Esophagus squamous epithelium (tissue), 5 donors: ENCODE measurements around the gene GMDS. TPM values are rescaled to one million over a fixed set of nuclear protein-coding genes. Genes with fewer than 3 reads are reported as not detected.

Experiments
- DNase-seq: peaks from one replicate; lab custom pipeline; 2025; lab: John Stamatoyannopoulos, UW
- H3K27ac ChIP-seq, 4 donors: fragments of 200-600 bp; sonication (generic); one replicate each; pipeline ENCODE4 v1.5.1; 2016 to 2019; ENCODE audit warnings: mild to moderate bottlenecking in 1 of 4
- H3K27me3 ChIP-seq, 4 donors: fragments of 200-600 bp; sonication (generic); 1 replicate in 3 of 4; 2 replicates in 1 of 4; pipeline versions ENCODE4 v1.5.1 to v1.6.0; 2017 to 2021; ENCODE audit warnings: antibody characterized with exemption in 1 of 4
- H3K36me3 ChIP-seq, 3 donors: fragments of 200-600 bp; sonication (generic); one replicate each; pipeline ENCODE4 v1.5.1; 2016 to 2019
- H3K4me1 ChIP-seq, 3 donors: fragments of 200-600 bp; sonication (generic); one replicate each; pipeline ENCODE4 v1.5.1; 2017 to 2019
- H3K4me3 ChIP-seq, 4 donors: fragments of 200-600 bp; sonication (generic); 1 replicate in 3 of 4; 2 replicates in 1 of 4; pipeline ENCODE4 v1.5.1; 2016 to 2019; ENCODE audit warnings: mild to moderate bottlenecking in 2 of 4, moderate library complexity in 1 of 4
- H3K9me3 ChIP-seq, 3 donors: fragments of 200-600 bp; sonication (generic); one replicate each; pipeline ENCODE4 v1.5.1; 2016 to 2019
- POLR2A ChIP-seq, 4 donors: fragments of 450-650 bp; IDR thresholded peaks; one replicate each; pipeline ENCODE4 v1.6.1; 2017; ENCODE audit warnings: antibody characterized with exemption in 4 of 4, mild to moderate bottlenecking in 4 of 4, moderate library complexity in 3 of 4
- WGBS, 2 donors: methylation state at CpG; one replicate each; pipeline ENCODE4 v1.1.5; 2018; 5-methylcytosine and 5-hydroxymethylcytosine counted together
- intact Hi-C: fragments of 100-400 bp; cut with DNase I; formaldehyde crosslinking; loops from one replicate; pipeline ENCODE4 v1.15.0; 2022
- total RNA-seq, 4 donors: library from RNA; depleted of rRNA; stranded (reverse); fragments of >200 nt; gene quantifications; one replicate each; pipeline ENCODE4 v1.1.0, GENCODE V29; 2016
- TF ChIP-seq, protein P1 (sequence below), 6 experiments: fragments of 450-650 bp in 4 of 6; fragments of 200-600 bp in 2 of 6; sonication (generic) in 2 of 6; IDR thresholded peaks; one replicate each; pipeline ENCODE4 v1.5.1; 2016 to 2019; ENCODE audit warnings: antibody characterized with exemption in 6 of 6, mild to moderate bottlenecking in 4 of 6, moderate library complexity in 4 of 6
- donor health status: DM: yes; HTN: yes; CAD: no.

The GMDS gene
- total RNA-seq, 4 donors from 2014 or later = 17.9 to 58.7 (median 36.7) TPM

DNA sequence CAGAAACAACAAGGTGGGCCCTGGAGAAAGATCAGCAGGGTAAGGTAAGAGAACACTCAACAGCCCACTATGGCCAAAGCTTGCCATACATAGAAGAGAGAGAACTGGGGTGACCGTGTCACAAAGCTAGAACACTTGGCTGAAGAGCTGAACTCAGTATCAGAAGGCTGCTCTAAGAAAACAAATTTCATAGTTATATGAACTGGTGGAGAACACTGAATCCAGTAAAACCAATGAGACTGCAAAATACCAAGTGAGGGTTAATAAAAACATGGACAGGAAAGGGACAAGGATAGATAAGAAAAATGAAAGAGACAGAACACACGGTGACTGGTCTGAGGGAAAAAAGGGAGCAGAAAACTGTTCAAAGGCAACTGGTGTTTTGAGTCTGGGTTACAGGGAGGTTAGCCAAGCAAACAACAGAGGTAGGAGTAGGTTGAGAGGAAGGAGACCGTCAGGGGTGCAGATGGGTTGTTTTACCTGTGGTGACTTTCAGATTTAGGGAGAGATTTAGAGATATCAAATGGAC lies 56.5 kb downstream of the GMDS start:
- DNase-seq = no peak
- WGBS, 2 donors = 75 to 77% methylated on average over 3 of the region's 3 CpGs
- no peaks in the 10 kb centered on the region for H3K4me1 ChIP-seq
- H3K27ac ChIP-seq = no peak overlapping the region
- intact Hi-C loops = no loop called here
- H3K36me3 ChIP-seq = no peaks in the 10 kb centered on the region
- H3K4me3 ChIP-seq = no peak overlapping the region
- no peaks in the 10 kb centered on the region for H3K9me3 ChIP-seq
- no peak for TF ChIP-seq POLR2A (IDR thresholded peaks at IDR 0.05)
- TF ChIP-seq, protein P1, sequence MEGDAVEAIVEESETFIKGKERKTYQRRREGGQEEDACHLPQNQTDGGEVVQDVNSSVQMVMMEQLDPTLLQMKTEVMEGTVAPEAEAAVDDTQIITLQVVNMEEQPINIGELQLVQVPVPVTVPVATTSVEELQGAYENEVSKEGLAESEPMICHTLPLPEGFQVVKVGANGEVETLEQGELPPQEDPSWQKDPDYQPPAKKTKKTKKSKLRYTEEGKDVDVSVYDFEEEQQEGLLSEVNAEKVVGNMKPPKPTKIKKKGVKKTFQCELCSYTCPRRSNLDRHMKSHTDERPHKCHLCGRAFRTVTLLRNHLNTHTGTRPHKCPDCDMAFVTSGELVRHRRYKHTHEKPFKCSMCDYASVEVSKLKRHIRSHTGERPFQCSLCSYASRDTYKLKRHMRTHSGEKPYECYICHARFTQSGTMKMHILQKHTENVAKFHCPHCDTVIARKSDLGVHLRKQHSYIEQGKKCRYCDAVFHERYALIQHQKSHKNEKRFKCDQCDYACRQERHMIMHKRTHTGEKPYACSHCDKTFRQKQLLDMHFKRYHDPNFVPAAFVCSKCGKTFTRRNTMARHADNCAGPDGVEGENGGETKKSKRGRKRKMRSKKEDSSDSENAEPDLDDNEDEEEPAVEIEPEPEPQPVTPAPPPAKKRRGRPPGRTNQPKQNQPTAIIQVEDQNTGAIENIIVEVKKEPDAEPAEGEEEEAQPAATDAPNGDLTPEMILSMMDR (IDR thresholded peaks at IDR 0.05) = no peak
- H3K27me3 ChIP-seq = no peaks in the 10 kb centered on the region

DNA sequence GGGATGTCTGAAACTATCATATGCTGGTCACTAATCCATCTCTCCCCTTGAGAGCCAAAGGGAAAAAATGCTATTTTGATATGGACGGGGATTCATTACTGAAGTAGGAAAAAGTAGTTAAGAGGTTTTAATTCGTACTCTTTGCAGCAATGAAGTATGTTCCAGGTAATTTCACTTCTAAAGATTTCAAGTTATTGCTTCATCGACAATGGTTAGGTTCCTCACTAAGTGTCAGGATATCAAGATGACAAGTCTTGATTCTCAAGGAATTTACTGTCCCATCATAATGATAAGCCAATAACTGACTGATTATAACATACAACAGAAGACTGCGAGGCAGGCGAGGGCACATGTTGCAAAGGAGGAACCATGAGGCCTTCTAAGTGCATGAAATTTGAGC lies 57.0 kb downstream of the GMDS start:
- WGBS, 2 donors = 90 to 91% methylated on average over 5 of the region's 5 CpGs
- intact Hi-C loops = no loop called here
- no peak for DNase-seq
- TF ChIP-seq POLR2A (IDR thresholded peaks at IDR 0.05) = no peak
- TF ChIP-seq, protein P1 (IDR thresholded peaks at IDR 0.05) = no peak
- H3K4me1 ChIP-seq = no peaks in the 10 kb centered on the region
- no peaks in the 10 kb centered on the region for H3K9me3 ChIP-seq
- H3K27ac ChIP-seq = no peak overlapping the region
- H3K27me3 ChIP-seq = no peaks in the 10 kb centered on the region
- H3K4me3 ChIP-seq = no peak overlapping the region
- no peaks in the 10 kb centered on the region for H3K36me3 ChIP-seq

DNA sequence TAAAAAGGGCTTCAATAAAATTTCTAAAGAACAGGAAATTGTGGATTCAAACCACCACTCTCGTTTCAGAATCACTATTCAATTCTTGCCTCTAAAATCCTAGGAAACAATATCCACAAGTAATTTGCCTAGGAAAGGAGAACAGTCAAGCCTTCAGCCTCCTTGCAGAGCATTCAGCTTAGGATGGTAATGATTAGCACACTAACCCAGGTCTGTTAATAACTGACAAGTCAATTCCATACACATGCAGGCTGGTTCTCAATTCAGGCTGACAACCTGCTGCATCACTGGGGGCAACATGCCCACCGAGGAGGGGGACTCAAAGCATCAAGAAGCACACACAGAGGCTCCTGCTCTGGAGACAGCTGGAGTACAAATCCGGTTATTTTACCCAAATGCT lies 57.6 kb downstream of the GMDS start:
- H3K36me3 ChIP-seq = no peaks in the 10 kb centered on the region
- TF ChIP-seq, protein P1 (IDR thresholded peaks at IDR 0.05) = no peak
- TF ChIP-seq POLR2A (IDR thresholded peaks at IDR 0.05) = no peak
- DNase-seq = no peak
- 76 to 84% methylated on average over 2 to 3 of the region's 3 CpGs for WGBS, 2 donors
- intact Hi-C loops = no loop called here
- H3K4me1 ChIP-seq = no peaks in the 10 kb centered on the region
- H3K9me3 ChIP-seq = no peaks in the 10 kb centered on the region
- no peak overlapping the region for H3K27ac ChIP-seq
- H3K4me3 ChIP-seq = no peak overlapping the region
- H3K27me3 ChIP-seq = no peaks in the 10 kb centered on the region

DNA sequence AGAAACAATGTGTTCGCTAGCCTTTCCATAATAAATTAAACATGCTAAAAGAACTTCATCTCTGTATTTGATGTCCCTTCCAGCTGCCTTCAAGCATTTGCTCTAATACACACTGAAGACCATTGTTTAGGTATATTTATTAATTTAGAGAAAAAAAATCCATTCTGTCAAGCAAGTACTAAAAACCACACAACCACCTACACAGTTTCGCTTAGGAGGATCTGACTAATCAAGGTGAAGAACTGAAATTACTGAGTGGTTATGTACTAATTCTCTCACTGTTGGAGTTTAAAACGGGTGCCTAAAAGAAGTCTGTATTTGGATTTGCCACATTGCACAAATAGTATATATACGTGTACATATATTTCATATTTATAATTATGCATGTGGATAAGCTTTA lies 58.9 kb downstream of the GMDS start:
- intact Hi-C loops = no loop called here
- H3K4me3 ChIP-seq = no peak overlapping the region
- H3K9me3 ChIP-seq = no peaks in the 10 kb centered on the region
- WGBS, 2 donors = 76 to 86% methylated on average over 4 of the region's 4 CpGs
- no peaks in the 10 kb centered on the region for H3K36me3 ChIP-seq
- TF ChIP-seq, protein P1 (IDR thresholded peaks at IDR 0.05) = no peak
- no peak for TF ChIP-seq POLR2A (IDR thresholded peaks at IDR 0.05)
- H3K27me3 ChIP-seq = no peaks in the 10 kb centered on the region
- H3K27ac ChIP-seq = no peak overlapping the region
- H3K4me1 ChIP-seq = no peaks in the 10 kb centered on the region
- no peak for DNase-seq

DNA sequence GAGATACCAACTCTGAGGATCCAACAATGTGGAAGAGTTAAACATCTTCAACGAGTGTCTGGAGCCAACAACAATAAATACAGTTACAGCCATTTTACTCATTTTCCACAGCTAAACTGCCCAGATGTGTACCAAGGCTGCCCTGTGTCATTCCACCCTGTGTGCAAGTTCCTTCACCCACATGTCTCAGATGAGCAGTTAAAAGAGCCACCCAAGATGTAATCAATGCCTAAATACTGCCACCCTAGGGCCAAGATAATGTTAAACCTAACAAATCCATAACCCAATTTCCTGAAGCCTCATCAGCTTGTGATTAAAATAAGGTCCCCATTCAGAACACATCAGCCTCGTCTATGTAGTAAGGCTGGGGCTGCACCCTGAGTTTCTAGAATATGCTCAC lies 59.9 kb downstream of the GMDS start:
- no peak overlapping the region for H3K27ac ChIP-seq
- DNase-seq = no peak
- TF ChIP-seq, protein P1 (IDR thresholded peaks at IDR 0.05) = no peak
- no peak for TF ChIP-seq POLR2A (IDR thresholded peaks at IDR 0.05)
- no peak overlapping the region for H3K4me3 ChIP-seq
- intact Hi-C loops = no loop called here
- no peaks in the 10 kb centered on the region for H3K27me3 ChIP-seq
- no peaks in the 10 kb centered on the region for H3K36me3 ChIP-seq
- no peaks in the 10 kb centered on the region for H3K9me3 ChIP-seq
- no peaks in the 10 kb centered on the region for H3K4me1 ChIP-seq
- 71 to 73% methylated on average over 2 of the region's 2 CpGs for WGBS, 2 donors
